Natural killer cell (primary cell): ENCODE measurements around the gene NTMT1. TPM values are rescaled to one million over a fixed set of nuclear protein-coding genes. Genes with fewer than 3 reads are reported as not detected.
"Not testable (repeated sequence)": the region's sequence is repeated elsewhere in the genome, so short reads cannot be mapped to it uniquely, and the experiment has no call there.

Experiments
- ATAC-seq, 3 donors: fragments of 150-1000 bp in 2 of 3; fragments of 200-7000 bp in 1 of 3; cut with Tn5 transposase; 1 replicate in 1 of 3; 2 replicates in 2 of 3; pipeline ENCODE4 v1.10.0; 2021; ENCODE audit warnings: mild to moderate bottlenecking in 2 of 3, moderate library complexity in 2 of 3
- DNase-seq, 2 donors: peaks; one replicate each; pipeline versions ENCODE4 v3.0.0 to v3.0.0-alpha.2; 2013 to 2021; ENCODE audit warnings: mixed read lengths in 1 of 2
- H3K27ac ChIP-seq: one replicate; pipeline ENCODE4 v1.5.1; 2013; ENCODE audit warnings: mild to moderate bottlenecking, low read length
- H3K27me3 ChIP-seq: one replicate; pipeline ENCODE4 v1.6.1; 2013; ENCODE audit warnings: low read length; ENCODE audit not compliant: control insufficient read depth, insufficient read depth
- H3K36me3 ChIP-seq: one replicate; pipeline ENCODE4 v1.6.1; 2013; ENCODE audit warnings: low read length; ENCODE audit not compliant: control insufficient read depth, insufficient read depth
- H3K4me1 ChIP-seq: one replicate; pipeline ENCODE4 v1.6.1; 2013; ENCODE audit warnings: low read length; ENCODE audit not compliant: control insufficient read depth, insufficient read depth
- H3K4me3 ChIP-seq: one replicate; pipeline ENCODE4 v1.5.1; 2013; ENCODE audit warnings: low read length
- H3K9me3 ChIP-seq: one replicate; pipeline ENCODE4 v1.6.1; 2013; ENCODE audit warnings: low read length; ENCODE audit not compliant: control insufficient read depth, insufficient read depth
- H3K27ac Mint-ChIP-seq, 2 donors: one replicate each; pipeline ENCODE4 v1.8.0; 2022; ENCODE audit warnings: mild to moderate bottlenecking in 2 of 2, mixed read lengths in 2 of 2, moderate library complexity in 1 of 2
- H3K27me3 Mint-ChIP-seq, 2 donors: one replicate each; pipeline ENCODE4 v1.8.0; 2022; ENCODE audit warnings: low read depth in 2 of 2, mixed read lengths in 2 of 2
- H3K36me3 Mint-ChIP-seq: one replicate; pipeline ENCODE4 v1.8.0; 2022; ENCODE audit warnings: mixed read lengths
- H3K4me1 Mint-ChIP-seq, 2 donors: one replicate each; pipeline ENCODE4 v1.8.0; 2022; ENCODE audit warnings: mixed read lengths in 2 of 2
- H3K4me3 Mint-ChIP-seq: one replicate; pipeline ENCODE4 v1.8.0; 2022; ENCODE audit warnings: mild to moderate bottlenecking, moderate library complexity, mixed read lengths
- H3K9me3 Mint-ChIP-seq, 2 donors: one replicate each; pipeline ENCODE4 v1.8.0; 2022; ENCODE audit warnings: mixed read lengths in 2 of 2
- CTCF ChIP-seq: fragments of 200-600 bp; IDR thresholded peaks from one replicate; pipeline ENCODE4 v1.8.0; 2022; ENCODE audit warnings: antibody characterized with exemption
- WGBS: methylation state at CpG from one replicate; pipeline ENCODE4 v1.1.7; 2013; ENCODE audit warnings: missing lambda C conversion rate; ENCODE audit not compliant: insufficient coverage; 5-methylcytosine and 5-hydroxymethylcytosine counted together
- intact Hi-C: fragments of 100-400 bp; cut with micrococcal nuclease; formaldehyde crosslinking; loops from one replicate; pipeline ENCODE4 v1.14.2; 2022
- total RNA-seq, 4 donors: library from RNA; stranded (reverse); fragments of 120-200 nt in 1 of 4; gene quantifications; one replicate each; pipeline versions ENCODE4 v1.2.3 to v1.2.4, GENCODE V29; 2013 to 2022

NTMT1 gene
- total RNA-seq, 3 donors from 2014 or later (not counting 1 experiment from before 2014, with no cell fraction given): 17.1 to 23.5 (median 17.1) TPM

- Histone ChIP-seq H3K36me3 (no peaks in the 10 kb centered on the region), H3K27ac (no peak overlapping the region), H3K9me3 (no peaks in the 10 kb centered on the region), H3K27me3 (peaks cover 4% of the 10 kb centered on the region), H3K4me3 (no peak overlapping the region), H3K4me1 (peaks cover 4% of the 10 kb centered on the region)
- ATAC-seq (no peak), DNase-seq (no peak)
- Mint-ChIP-seq H3K27ac (no peak overlapping the region), H3K27me3 (peaks cover 5 to 9% of the 10 kb centered on the region in 2 donors), H3K4me1 (peaks cover 0 to 8% of the 10 kb centered on the region in 2 donors), H3K36me3 (no peaks in the 10 kb centered on the region), H3K4me3 (no peak overlapping the region), H3K9me3 (no peaks in the 10 kb centered on the region)
- TF ChIP-seq CTCF: no peak
- 93% methylated on average over 2 of the region's 2 CpGs for WGBS
- intact Hi-C loops: no loop called here
Measured at GRCh38 chr9:129661029-129661428, 35.1 kb downstream of the NTMT1 start.

- Mint-ChIP-seq H3K4me3 (peak overlapping the region; percentile 21), H3K27me3 (peaks cover 3 to 12% of the 10 kb centered on the region in 2 donors)
- WGBS: 77% methylated on average over 2 of the region's 3 CpGs
- H3K4me1 ChIP-seq: peaks cover 10% of the 10 kb centered on the region
- H3K4me1 Mint-ChIP-seq, H3K36me3 ChIP-seq, H3K4me3 ChIP-seq, ATAC-seq, H3K9me3 ChIP-seq, H3K27ac ChIP-seq, DNase-seq, H3K9me3 Mint-ChIP-seq, H3K27ac Mint-ChIP-seq, H3K36me3 Mint-ChIP-seq, intact Hi-C loops, H3K27me3 ChIP-seq: not testable (repeated sequence)
Measured at GRCh38 chr9:129662239-129662638, 36.3 kb downstream of the NTMT1 start.

- intact Hi-C loops: no loop called here
- Mint-ChIP-seq H3K36me3 (no peaks in the 10 kb centered on the region), H3K9me3 (no peaks in the 10 kb centered on the region), H3K27ac (peak overlapping the region in 1 of 2 donors; percentile 62), H3K4me1 (peaks cover 0 to 8% of the 10 kb centered on the region in 2 donors), H3K27me3 (peaks cover 7 to 16% of the 10 kb centered on the region in 2 donors), H3K4me3 (peak overlapping the region; percentile 78)
- Histone ChIP-seq H3K27ac (no peak overlapping the region), H3K36me3 (no peaks in the 10 kb centered on the region), H3K9me3 (no peaks in the 10 kb centered on the region), H3K4me3 (peak overlapping the region; percentile 19), H3K27me3 (peaks cover 6% of the 10 kb centered on the region), H3K4me1 (peaks cover 10% of the 10 kb centered on the region)
- WGBS: 19% methylated on average over 30 of the region's 36 CpGs
- DNase-seq: peak in 1 of 2 donors; percentile 33
- no peak for TF ChIP-seq CTCF
- peak; percentile 43 to 58 (median 54) for ATAC-seq
Measured at GRCh38 chr9:129664746-129665388, 38.9 kb downstream of the NTMT1 start.

GRCh38 chr9:129665389-129665775, 39.4 kb downstream of the NTMT1 start, which contains the start of gene PRRX2:
Gene PRRX2 (plus strand): TSS chr9:129665647. CDS start chr9:129665868, 221 bp downstream.
- peak within 1 kb of the TSS; percentile 78 for H3K4me3 Mint-ChIP-seq
- H3K27me3 ChIP-seq: peaks cover 6% of the 10 kb centered on the region
- H3K27me3 Mint-ChIP-seq: peaks cover 7 to 15% of the 10 kb centered on the region in 2 donors
- peak; percentile 30 to 44 for DNase-seq
- no peaks in the 10 kb centered on the region for H3K9me3 Mint-ChIP-seq
- H3K4me3 ChIP-seq: peak within 1 kb of the TSS; percentile 19
- H3K4me1 ChIP-seq: peaks cover 10% of the 10 kb centered on the region
- 2% methylated on average over 33 of the region's 37 CpGs for WGBS
- H3K9me3 ChIP-seq: no peaks in the 10 kb centered on the region
- H3K4me1 Mint-ChIP-seq: peaks cover 0 to 8% of the 10 kb centered on the region in 2 donors
- no peak for TF ChIP-seq CTCF
- H3K27ac Mint-ChIP-seq: peak within 1 kb of the TSS in 1 of 2 donors; percentile 62
- peak; percentile 51 to 84 (median 79) for ATAC-seq
- H3K27ac ChIP-seq: no peak within 1 kb of the TSS
- no peaks in the 10 kb centered on the region for H3K36me3 ChIP-seq
- intact Hi-C loops: no loop called here
- H3K36me3 Mint-ChIP-seq: no peaks in the 10 kb centered on the region
